ENCODE data around the gene IMMP2L.

The IMMP2L gene

DNA sequence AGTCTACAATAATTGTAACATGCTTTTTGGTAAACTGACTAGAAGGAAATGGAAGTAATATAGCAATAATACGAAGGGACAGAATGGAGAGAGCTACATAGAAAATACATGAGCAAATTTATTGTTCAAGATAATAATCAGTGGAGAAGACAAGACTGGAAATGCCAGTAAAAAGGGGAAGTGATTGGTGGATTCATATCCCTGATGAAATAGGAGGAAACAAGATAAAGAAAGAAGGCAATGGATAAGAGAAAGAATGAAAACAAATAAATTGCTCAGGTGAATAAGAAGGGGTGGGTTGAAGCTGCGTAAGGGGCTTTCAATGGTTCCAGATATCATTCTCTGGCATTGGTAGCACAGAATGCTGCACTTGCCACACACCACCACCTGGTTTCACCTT, 335.5 kb downstream of the IMMP2L start:
- no peaks in the 10 kb centered on the region for H4K20me1 ChIP-seq (ENCODE audit: insufficient read depth, low read length, poor library complexity, severe bottlenecking)
- H3K4me2 ChIP-seq (ENCODE audit: low read depth, low read length, poor library complexity, severe bottlenecking), result no peak overlapping the region
- H3K9me3 ChIP-seq (ENCODE audit: insufficient read depth, low read depth, low read length), result no peaks in the 10 kb centered on the region
- H3K27me3 ChIP-seq (ENCODE audit: insufficient read depth, low read length, poor library complexity, severe bottlenecking), result no peaks in the 10 kb centered on the region
- no peaks in the 10 kb centered on the region for H3K36me3 ChIP-seq (ENCODE audit: insufficient read depth, low read length)
- no peaks in the 10 kb centered on the region for H3K9me2 ChIP-seq (replicated peaks; ENCODE audit: low read depth, low read length)
- H3K79me2 ChIP-seq (ENCODE audit: insufficient read depth, low read length), result no peaks in the 10 kb centered on the region
- H3K4me1 ChIP-seq (ENCODE audit: insufficient read depth, low read length, poor library complexity, severe bottlenecking), result peaks cover 21% of the 10 kb centered on the region
- H3K4me3 ChIP-seq (ENCODE audit: low read length, poor library complexity, severe bottlenecking), result no peak overlapping the region
- H3F3A ChIP-seq (ENCODE audit: low read depth), result 0 out of 2 replicates have a peak, but pooled peaks cover 3% of the 10 kb centered on the region
- H3K9ac ChIP-seq (ENCODE audit: low read depth, low read length, poor library complexity, severe bottlenecking), result no peak overlapping the region
- H2AFZ ChIP-seq (ENCODE audit: low read length), result no peak overlapping the region
- no peak for TF ChIP-seq EZH2phosphoT487 (IDR thresholded peaks at IDR 0.05; ENCODE audit: borderline replicate concordance)
- TF ChIP-seq, protein P1, sequence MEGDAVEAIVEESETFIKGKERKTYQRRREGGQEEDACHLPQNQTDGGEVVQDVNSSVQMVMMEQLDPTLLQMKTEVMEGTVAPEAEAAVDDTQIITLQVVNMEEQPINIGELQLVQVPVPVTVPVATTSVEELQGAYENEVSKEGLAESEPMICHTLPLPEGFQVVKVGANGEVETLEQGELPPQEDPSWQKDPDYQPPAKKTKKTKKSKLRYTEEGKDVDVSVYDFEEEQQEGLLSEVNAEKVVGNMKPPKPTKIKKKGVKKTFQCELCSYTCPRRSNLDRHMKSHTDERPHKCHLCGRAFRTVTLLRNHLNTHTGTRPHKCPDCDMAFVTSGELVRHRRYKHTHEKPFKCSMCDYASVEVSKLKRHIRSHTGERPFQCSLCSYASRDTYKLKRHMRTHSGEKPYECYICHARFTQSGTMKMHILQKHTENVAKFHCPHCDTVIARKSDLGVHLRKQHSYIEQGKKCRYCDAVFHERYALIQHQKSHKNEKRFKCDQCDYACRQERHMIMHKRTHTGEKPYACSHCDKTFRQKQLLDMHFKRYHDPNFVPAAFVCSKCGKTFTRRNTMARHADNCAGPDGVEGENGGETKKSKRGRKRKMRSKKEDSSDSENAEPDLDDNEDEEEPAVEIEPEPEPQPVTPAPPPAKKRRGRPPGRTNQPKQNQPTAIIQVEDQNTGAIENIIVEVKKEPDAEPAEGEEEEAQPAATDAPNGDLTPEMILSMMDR (conservative IDR thresholded peaks at IDR 0.05; ENCODE audit: low read length), result no peak

DNA sequence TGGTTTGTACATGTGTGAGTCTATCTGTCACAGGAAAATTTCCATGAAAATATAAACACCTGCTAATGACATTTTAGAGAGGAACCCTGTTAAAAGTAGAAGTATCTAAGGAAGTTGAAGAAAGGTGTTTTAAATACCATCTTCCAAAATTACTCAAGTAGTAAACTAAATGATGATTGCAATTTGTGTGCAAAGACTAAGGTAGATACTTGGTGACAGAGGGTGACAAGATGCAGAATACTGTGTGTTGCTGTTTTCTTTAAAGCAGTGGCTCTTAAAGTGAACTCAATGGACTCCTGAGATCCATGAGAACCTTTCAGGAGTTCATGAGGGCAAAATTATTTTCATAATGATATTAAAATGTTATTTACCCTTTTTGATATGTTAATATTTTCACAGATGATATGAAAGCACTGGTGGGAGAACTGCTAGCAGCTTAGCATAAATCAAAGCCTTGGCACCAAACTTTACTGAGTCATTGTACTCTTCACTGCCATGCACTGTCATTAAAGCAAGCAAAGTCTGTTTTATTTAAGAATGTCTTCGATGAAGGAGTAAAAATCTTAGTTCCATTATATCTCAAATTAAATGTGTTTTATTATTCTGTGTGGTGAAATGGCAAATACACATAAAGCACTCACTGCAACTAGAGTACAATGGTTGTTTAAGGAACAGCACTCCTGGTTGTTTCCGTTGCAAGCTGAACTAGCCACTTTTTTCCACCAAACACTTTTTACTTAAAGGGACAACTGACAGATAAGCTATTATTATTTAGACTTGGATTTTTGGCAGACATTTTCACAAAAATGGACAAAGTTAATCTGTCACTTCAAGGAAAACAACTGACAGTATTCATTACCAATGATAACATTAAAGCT, 337.7 kb downstream of the IMMP2L start:
- no peaks in the 10 kb centered on the region for H4K20me1 ChIP-seq (ENCODE audit: insufficient read depth, low read length, poor library complexity, severe bottlenecking)
- H3K4me3 ChIP-seq (ENCODE audit: low read length, poor library complexity, severe bottlenecking), result no peak overlapping the region
- no peak for TF ChIP-seq EZH2phosphoT487 (IDR thresholded peaks at IDR 0.05; ENCODE audit: borderline replicate concordance)
- TF ChIP-seq, protein P1 (conservative IDR thresholded peaks at IDR 0.05; ENCODE audit: low read length), result no peak
- H2AFZ ChIP-seq (ENCODE audit: low read length), result peak overlapping the region; percentile 14; the same call in 1 of the 2 replicates
- H3K36me3 ChIP-seq (ENCODE audit: insufficient read depth, low read length), result no peaks in the 10 kb centered on the region
- no peaks in the 10 kb centered on the region for H3K9me2 ChIP-seq (replicated peaks; ENCODE audit: low read depth, low read length)
- no peaks in the 10 kb centered on the region for H3K9me3 ChIP-seq (ENCODE audit: insufficient read depth, low read depth, low read length)
- peaks cover 21% of the 10 kb centered on the region for H3K4me1 ChIP-seq (ENCODE audit: insufficient read depth, low read length, poor library complexity, severe bottlenecking)
- no peaks in the 10 kb centered on the region for H3K79me2 ChIP-seq (ENCODE audit: insufficient read depth, low read length)
- H3F3A ChIP-seq (ENCODE audit: low read depth), result 0 out of 2 replicates have a peak, but pooled peaks cover 3% of the 10 kb centered on the region
- no peaks in the 10 kb centered on the region for H3K27me3 ChIP-seq (ENCODE audit: insufficient read depth, low read length, poor library complexity, severe bottlenecking)
- H3K9ac ChIP-seq (ENCODE audit: low read depth, low read length, poor library complexity, severe bottlenecking), result no peak overlapping the region
- H3K4me2 ChIP-seq (ENCODE audit: low read depth, low read length, poor library complexity, severe bottlenecking), result peak overlapping the region; percentile 44

DNA sequence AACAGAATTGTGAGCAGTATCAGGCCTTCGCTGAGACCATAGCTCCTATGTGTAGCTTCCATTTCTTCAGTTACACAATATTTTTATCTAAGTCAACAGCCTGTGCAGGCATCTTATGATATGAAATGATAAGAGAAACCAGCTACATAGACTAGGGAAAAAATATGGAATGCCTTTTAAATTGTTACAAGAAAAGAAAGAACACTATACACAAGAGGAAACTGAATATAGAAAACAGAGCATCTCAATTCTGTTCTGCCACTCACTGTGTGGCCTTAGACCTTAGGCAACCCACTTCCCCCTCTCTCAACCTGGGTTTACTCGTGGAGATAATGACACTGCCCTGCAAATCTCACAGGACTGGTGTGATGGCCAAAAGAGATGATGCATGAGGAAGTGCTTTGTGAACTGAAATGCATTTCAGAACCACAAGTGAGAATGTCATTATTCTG, 338.5 kb downstream of the IMMP2L start:
- Histone ChIP-seq H3K9me3 (ENCODE audit: insufficient read depth, low read depth, low read length) (no peaks in the 10 kb centered on the region), H3K27me3 (ENCODE audit: insufficient read depth, low read length, poor library complexity, severe bottlenecking) (no peaks in the 10 kb centered on the region), H3F3A (ENCODE audit: low read depth) (0 out of 2 replicates have a peak, but pooled peaks cover 3% of the 10 kb centered on the region), H3K9ac (ENCODE audit: low read depth, low read length, poor library complexity, severe bottlenecking) (no peak overlapping the region), H3K79me2 (ENCODE audit: insufficient read depth, low read length) (no peaks in the 10 kb centered on the region), H3K4me2 (ENCODE audit: low read depth, low read length, poor library complexity, severe bottlenecking) (peak overlapping the region; percentile 44), H3K9me2 (replicated peaks; ENCODE audit: low read depth, low read length) (no peaks in the 10 kb centered on the region), H3K36me3 (ENCODE audit: insufficient read depth, low read length) (no peaks in the 10 kb centered on the region), H3K4me1 (ENCODE audit: insufficient read depth, low read length, poor library complexity, severe bottlenecking) (peaks cover 21% of the 10 kb centered on the region), H3K4me3 (ENCODE audit: low read length, poor library complexity, severe bottlenecking) (no peak overlapping the region), H4K20me1 (ENCODE audit: insufficient read depth, low read length, poor library complexity, severe bottlenecking) (no peaks in the 10 kb centered on the region), H2AFZ (ENCODE audit: low read length) (peak overlapping the region; percentile 14; the same call in 1 of the 2 replicates)
- TF ChIP-seq, protein P1 (conservative IDR thresholded peaks at IDR 0.05; ENCODE audit: low read length), result no peak

All from Loucy (cell line).